PFSK-1 (cell line): ENCODE measurements around the gene LRRTM1.

Experiments
- POLR2AphosphoS5 ChIP-seq: IDR thresholded peaks from 2 replicates; pipeline ENCODE4 v1.6.1; 2012; ENCODE audit warnings: low read depth, mild to moderate bottlenecking, control low read depth, low read length, moderate library complexity
- TAF1 ChIP-seq: IDR thresholded peaks from 2 replicates; pipeline ENCODE4 v1.6.1; 2012; ENCODE audit warnings: low read length, control low read depth, borderline replicate concordance; ENCODE audit not compliant: insufficient read depth
- TF ChIP-seq, protein P1 (sequence below), 2 experiments: IDR thresholded peaks; 2 replicates each; pipeline versions ENCODE4 v1.6.1 to v1.8.0; 2011 to 2012; ENCODE audit warnings: low read depth in 2 of 2, low read length in 2 of 2, control low read depth in 1 of 2, inconsistent platforms in 1 of 2, mild to moderate bottlenecking in 1 of 2, moderate library complexity in 1 of 2; ENCODE audit not compliant: insufficient read depth in 1 of 2

DNA sequence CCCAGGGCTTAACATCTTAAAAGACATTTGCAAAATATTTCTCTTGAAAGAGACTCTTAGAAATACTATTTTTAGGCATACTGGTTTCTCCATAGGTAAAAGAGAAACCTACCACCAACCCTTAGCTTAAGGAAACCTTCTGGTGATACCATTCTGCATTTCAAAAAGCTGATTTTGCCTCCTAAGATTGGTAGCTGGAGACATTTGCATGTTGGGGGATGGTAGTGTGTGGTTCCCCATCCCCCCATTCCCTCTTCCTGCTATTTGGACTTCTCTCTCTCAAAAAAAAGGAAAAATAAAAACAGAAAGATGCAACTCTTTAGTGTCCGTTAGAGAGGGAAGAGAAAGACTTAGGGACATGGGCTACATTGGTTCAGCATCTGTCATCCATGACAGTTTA, 4.2 kb downstream of the LRRTM1 start:
- no peak for TF ChIP-seq POLR2AphosphoS5
- TF ChIP-seq, protein P1, sequence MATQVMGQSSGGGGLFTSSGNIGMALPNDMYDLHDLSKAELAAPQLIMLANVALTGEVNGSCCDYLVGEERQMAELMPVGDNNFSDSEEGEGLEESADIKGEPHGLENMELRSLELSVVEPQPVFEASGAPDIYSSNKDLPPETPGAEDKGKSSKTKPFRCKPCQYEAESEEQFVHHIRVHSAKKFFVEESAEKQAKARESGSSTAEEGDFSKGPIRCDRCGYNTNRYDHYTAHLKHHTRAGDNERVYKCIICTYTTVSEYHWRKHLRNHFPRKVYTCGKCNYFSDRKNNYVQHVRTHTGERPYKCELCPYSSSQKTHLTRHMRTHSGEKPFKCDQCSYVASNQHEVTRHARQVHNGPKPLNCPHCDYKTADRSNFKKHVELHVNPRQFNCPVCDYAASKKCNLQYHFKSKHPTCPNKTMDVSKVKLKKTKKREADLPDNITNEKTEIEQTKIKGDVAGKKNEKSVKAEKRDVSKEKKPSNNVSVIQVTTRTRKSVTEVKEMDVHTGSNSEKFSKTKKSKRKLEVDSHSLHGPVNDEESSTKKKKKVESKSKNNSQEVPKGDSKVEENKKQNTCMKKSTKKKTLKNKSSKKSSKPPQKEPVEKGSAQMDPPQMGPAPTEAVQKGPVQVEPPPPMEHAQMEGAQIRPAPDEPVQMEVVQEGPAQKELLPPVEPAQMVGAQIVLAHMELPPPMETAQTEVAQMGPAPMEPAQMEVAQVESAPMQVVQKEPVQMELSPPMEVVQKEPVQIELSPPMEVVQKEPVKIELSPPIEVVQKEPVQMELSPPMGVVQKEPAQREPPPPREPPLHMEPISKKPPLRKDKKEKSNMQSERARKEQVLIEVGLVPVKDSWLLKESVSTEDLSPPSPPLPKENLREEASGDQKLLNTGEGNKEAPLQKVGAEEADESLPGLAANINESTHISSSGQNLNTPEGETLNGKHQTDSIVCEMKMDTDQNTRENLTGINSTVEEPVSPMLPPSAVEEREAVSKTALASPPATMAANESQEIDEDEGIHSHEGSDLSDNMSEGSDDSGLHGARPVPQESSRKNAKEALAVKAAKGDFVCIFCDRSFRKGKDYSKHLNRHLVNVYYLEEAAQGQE (IDR thresholded peaks at IDR 0.05; ENCODE audit: insufficient read depth in 1 of 2, low read depth in 2 of 2, low read length in 2 of 2): no peak
- TF ChIP-seq TAF1: no peak
